HCT116 (cell line): ENCODE measurements around the gene CDH23. TPM values are rescaled to one million over a fixed set of nuclear protein-coding genes. Genes with fewer than 3 reads are reported as not detected.

Experiments
- ATAC-seq: fragments of 200-7000 bp; cut with Tn5 transposase; 2 replicates; pipeline ENCODE4 v1.9.1; 2020; ENCODE audit warnings: mild to moderate bottlenecking, moderate library complexity
- BruUV-seq: library from RNA; stranded (reverse); fragments of 400-500 nt; replicated peaks from 2 replicates; lab custom pipeline; 2021; lab: Mats Ljungman, UMichigan
- CTCF ChIA-PET: fragments of 300-600 bp; sonication (Branson Sonifier 250); formaldehyde crosslinking; loops from one replicate; lab custom pipeline; 2021; ENCODE audit warnings: antibody characterized with exemption; lab: Charles Lee
- POLR2A ChIA-PET: fragments of 300-600, 350-600 bp; sonication (Branson Sonifier 250); formaldehyde crosslinking; loops from one replicate; lab custom pipeline; 2021; ENCODE audit warnings: antibody characterized with exemption; lab: Charles Lee
- RAD21 ChIA-PET, 2 experiments: fragments of 300-600 bp; sonication (Branson Sonifier 250); formaldehyde crosslinking; loops; one replicate each; lab custom pipeline; 2023; ENCODE audit warnings: low total read pairs in 2 of 2; ENCODE audit not compliant: uncharacterized antibody in 2 of 2, unreplicated experiment in 2 of 2, low non-redundant PET in 1 of 2; lab: Charles Lee
- DNase-seq: peaks from one replicate; pipeline ENCODE4 v3.0.0-alpha.2; 2010; ENCODE audit warnings: low read depth, low spot score
- H2AFZ ChIP-seq: fragments of 200-600 bp; shearing (Covaris generic), sonication (generic); 2 replicates; pipeline ENCODE4 v1.6.1; 2017; ENCODE audit warnings: low read depth, mixed run types, mixed read lengths, antibody characterized with exemption, low read length; ENCODE audit not compliant: poor library complexity, severe bottlenecking
- H3K27ac ChIP-seq: 2 replicates; pipeline ENCODE4 v1.5.1; 2012; ENCODE audit warnings: low read depth, low read length
- H3K27me3 ChIP-seq: fragments of 200-600 bp; sonication (generic); 2 replicates; pipeline ENCODE4 v1.6.1; 2016; ENCODE audit warnings: mixed run types, low read length, mixed read lengths; ENCODE audit not compliant: insufficient read depth
- H3K36me3 ChIP-seq, 2 experiments: fragments of 200-500 bp in 1 of 2; fragments of 200-600 bp in 1 of 2; sonication (Bioruptor generic) in 1 of 2; sonication (generic) in 1 of 2; 2 replicates each; pipeline versions ENCODE4 v1.5.1 to v1.6.1; 2014 to 2016; ENCODE audit warnings: low read length in 2 of 2, inconsistent platforms in 1 of 2, mixed read lengths in 1 of 2, mixed run types in 1 of 2; ENCODE audit not compliant: insufficient read depth in 2 of 2, control insufficient read depth in 1 of 2
- H3K4me1 ChIP-seq, 2 experiments: fragments of 200-600 bp in 1 of 2; sonication (generic) in 1 of 2; 2 replicates each; pipeline versions ENCODE4 v1.5.1 to v1.6.1; 2012 to 2017; ENCODE audit warnings: low read length in 2 of 2, inconsistent platforms in 1 of 2, mild to moderate bottlenecking in 1 of 2, mixed read lengths in 1 of 2, mixed run types in 1 of 2, moderate library complexity in 1 of 2; ENCODE audit not compliant: insufficient read depth in 2 of 2, control insufficient read depth in 1 of 2
- H3K4me2 ChIP-seq: fragments of 200-600 bp; sonication (generic); 2 replicates; pipeline ENCODE4 v1.6.1; 2017; ENCODE audit warnings: mixed run types, low read length, mixed read lengths
- H3K4me3 ChIP-seq, 2 experiments: fragments of 200-600 bp in 1 of 2; sonication (generic) in 1 of 2; replicated peaks in 1 of 2; 2 replicates each; pipeline ENCODE4 v1.5.1; 2011 to 2016; ENCODE audit warnings: low read length in 2 of 2, control low read depth in 1 of 2, low read depth in 1 of 2, mild to moderate bottlenecking in 1 of 2, mixed read lengths in 1 of 2, mixed run types in 1 of 2
- H3K79me2 ChIP-seq: fragments of 200-600 bp; sonication (generic); 2 replicates; pipeline ENCODE4 v1.6.1; 2017; ENCODE audit warnings: mild to moderate bottlenecking, mixed run types, low read length, moderate library complexity, mixed read lengths; ENCODE audit not compliant: insufficient read depth
- H3K9ac ChIP-seq: fragments of 200-600 bp; sonication (generic); 2 replicates; pipeline ENCODE4 v1.6.1; 2016; ENCODE audit warnings: low read length, mixed read lengths
- H3K9me2 ChIP-seq: fragments of 200-600 bp; sonication (generic), shearing (Covaris generic); 2 replicates; pipeline ENCODE4 v1.6.1; 2017; ENCODE audit warnings: mixed run types, mild to moderate bottlenecking, moderate library complexity; ENCODE audit not compliant: insufficient read depth
- H3K9me3 ChIP-seq, 2 experiments: fragments of 200-500 bp in 1 of 2; fragments of 200-600 bp in 1 of 2; sonication (Bioruptor generic) in 1 of 2; sonication (generic) in 1 of 2; 2 replicates each; pipeline ENCODE4 v1.6.1; 2014 to 2017; ENCODE audit warnings: low read length in 2 of 2, mixed read lengths in 2 of 2, inconsistent platforms in 1 of 2, low read depth in 1 of 2, mild to moderate bottlenecking in 1 of 2, mixed run types in 1 of 2, moderate library complexity in 1 of 2; ENCODE audit not compliant: control insufficient read depth in 1 of 2, insufficient read depth in 1 of 2
- H4K20me1 ChIP-seq: fragments of 200-600 bp; sonication (generic), shearing (Covaris generic); 2 replicates; pipeline ENCODE4 v1.6.1; 2017; ENCODE audit warnings: mixed run types, mild to moderate bottlenecking, moderate library complexity; ENCODE audit not compliant: insufficient read depth
- CEBPB ChIP-seq: IDR thresholded peaks from 2 replicates; pipeline ENCODE4 v1.6.1; 2012; ENCODE audit warnings: low read depth
- ELF1 ChIP-seq: IDR thresholded peaks from 2 replicates; pipeline ENCODE4 v1.6.1; 2012; ENCODE audit warnings: low read depth, borderline replicate concordance
- EZH2phosphoT487 ChIP-seq: fragments of 200-600 bp; IDR thresholded peaks from 2 replicates; pipeline ENCODE4 v1.6.1; 2018; ENCODE audit warnings: antibody characterized with exemption, borderline replicate concordance
- FOSL1 ChIP-seq: IDR thresholded peaks from 2 replicates; pipeline ENCODE4 v1.6.1; 2012; ENCODE audit warnings: low read depth
- POLR2A ChIP-seq: IDR thresholded peaks from 2 replicates; pipeline ENCODE4 v1.7.0; 2011; ENCODE audit warnings: borderline replicate concordance; ENCODE audit not compliant: insufficient read depth, insufficient read length; ENCODE audit errors: extremely low read depth
- POLR2AphosphoS5 ChIP-seq: IDR thresholded peaks from 2 replicates; pipeline ENCODE4 v1.6.1; 2011; ENCODE audit warnings: mild to moderate bottlenecking, low read depth, low read length, moderate library complexity
- REST ChIP-seq: IDR thresholded peaks from 2 replicates; pipeline ENCODE4 v1.6.1; 2012; ENCODE audit warnings: low read depth
- SP1 ChIP-seq: IDR thresholded peaks from 2 replicates; pipeline ENCODE4 v1.6.1; 2012; ENCODE audit warnings: low read depth
- SRF ChIP-seq: IDR thresholded peaks from 2 replicates; pipeline ENCODE4 v1.6.1; 2012; ENCODE audit warnings: low read depth
- TCF7L2 ChIP-seq: IDR thresholded peaks from 2 replicates; pipeline ENCODE4 v1.7.0; 2011; ENCODE audit warnings: borderline replicate concordance, inconsistent platforms; ENCODE audit not compliant: insufficient read depth, insufficient read length; ENCODE audit errors: extremely low read depth
- ZBTB33 ChIP-seq: IDR thresholded peaks from 2 replicates; pipeline ENCODE4 v1.6.1; 2011; ENCODE audit warnings: mild to moderate bottlenecking, low read length, moderate library complexity; ENCODE audit not compliant: insufficient replicate concordance; ENCODE audit errors: extremely low read depth
- ZFX ChIP-seq: fragments of 450-650 bp; IDR thresholded peaks from 2 replicates; pipeline ENCODE4 v1.6.1; 2017
- ZNF274 ChIP-seq: fragments of 200-500 bp; sonication (Bioruptor generic); IDR thresholded peaks from 2 replicates; pipeline ENCODE4 v1.6.1; 2014; ENCODE audit warnings: mild to moderate bottlenecking, low read depth, low read length, inconsistent platforms
- intact Hi-C: fragments of 100-400 bp; cut with micrococcal nuclease; formaldehyde crosslinking; loops from 2 replicates; pipeline ENCODE4 v1.10.0; 2022
- total RNA-seq: library from RNA; stranded (reverse); gene quantifications from one replicate; pipeline ENCODE4 v1.2.1, GENCODE V29; 2021; ENCODE audit not compliant: unreplicated experiment
- TF ChIP-seq, protein P1 (sequence below): IDR thresholded peaks from 2 replicates; pipeline ENCODE4 v1.6.1; 2012

Gene CDH23
- total RNA-seq, 1 experiment from 2014 or later, result not detected

DNA sequence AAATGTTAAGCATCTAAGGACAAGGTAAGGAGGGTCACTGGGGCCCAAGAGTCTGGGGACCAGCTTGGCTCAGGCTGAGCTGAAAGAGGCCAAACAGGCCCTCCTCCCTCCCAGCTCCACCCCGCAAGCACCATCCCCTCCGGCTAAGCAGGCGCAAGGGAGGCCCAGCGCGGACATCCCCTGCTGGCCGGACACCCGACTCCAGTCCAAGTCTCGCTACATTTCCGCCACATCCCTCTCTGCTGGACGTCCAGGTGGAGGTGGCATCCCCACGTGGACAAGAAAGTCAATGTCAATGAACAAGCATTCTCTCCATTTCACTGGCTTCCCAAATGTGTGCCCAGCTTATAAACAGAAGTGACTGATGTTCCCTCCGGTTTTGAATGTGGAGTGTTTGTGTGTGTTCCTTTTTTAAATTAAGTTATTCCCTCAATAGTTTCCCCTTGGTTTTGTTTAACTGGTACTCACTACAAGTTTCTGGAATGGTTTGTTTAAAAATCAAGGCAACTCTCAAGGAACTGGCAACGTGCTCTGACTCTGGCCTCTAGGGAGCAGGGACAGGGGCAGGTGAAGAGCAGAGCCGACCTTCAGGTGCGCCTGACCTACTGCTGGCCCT is 418.9 kb downstream of the CDH23 start:
- H3K4me2 ChIP-seq, result no peak overlapping the region
- CTCF ChIA-PET, result interaction anchor here (1.7 to 1.8 kb wide), 2 partner anchors 81 to 119 kb away, joined by 4 to 5 read pairs; no protein-coding TSS in a partner anchor
- no peak for ATAC-seq
- no peaks in the 10 kb centered on the region for H4K20me1 ChIP-seq
- no peaks in the 10 kb centered on the region for H3K9me3 ChIP-seq
- H3K79me2 ChIP-seq, result no peaks in the 10 kb centered on the region
- H3K4me1 ChIP-seq, result peaks cover 0 to 13% of the 10 kb centered on the region in 2 experiments; a peak in 2 of 4 replicates
- no peak overlapping the region for H2AFZ ChIP-seq
- peaks cover 15 to 37% of the 10 kb centered on the region in 2 experiments for H3K36me3 ChIP-seq
- no peaks in the 10 kb centered on the region for H3K9me2 ChIP-seq
- no peak overlapping the region for H3K9ac ChIP-seq
- H3K4me3 ChIP-seq, result no peak overlapping the region
- no peak for TF ChIP-seq EZH2phosphoT487
- TF ChIP-seq SRF, result no peak
- no peak for TF ChIP-seq ZFX
- TF ChIP-seq ZNF274, result no peak
- TF ChIP-seq SP1, result no peak
- no peak for DNase-seq
- no peak overlapping the region for H3K27ac ChIP-seq
- POLR2A ChIA-PET, result no interaction called here
- H3K27me3 ChIP-seq, result no peaks in the 10 kb centered on the region
- no TSS peak for BruUV-seq
- intact Hi-C loops, result no loop called here
- RAD21 ChIA-PET, result no interaction called here

DNA sequence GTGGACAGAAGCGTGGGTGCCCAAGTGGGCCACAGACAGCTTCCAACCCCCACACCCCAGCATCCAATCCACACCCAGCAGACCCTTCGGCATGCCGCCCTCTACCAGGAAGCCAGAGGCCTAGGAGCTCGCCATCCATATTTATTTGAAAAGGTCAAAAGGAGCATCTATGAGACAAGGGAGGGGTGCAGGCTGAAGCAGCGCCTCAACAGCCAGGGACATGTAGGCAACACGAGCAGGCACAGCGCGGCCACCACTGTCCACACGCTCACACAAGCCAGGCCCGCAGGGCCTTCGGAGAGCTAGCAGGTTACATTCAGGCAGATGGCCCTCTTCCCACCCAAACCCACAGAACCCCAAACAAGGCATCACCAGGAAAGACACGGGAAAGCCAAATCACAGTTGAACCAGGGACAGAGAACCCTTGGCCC is 419.7 kb downstream of the CDH23 start:
- Histone ChIP-seq H3K4me3 (no peak overlapping the region), H3K9me2 (no peaks in the 10 kb centered on the region), H4K20me1 (no peaks in the 10 kb centered on the region), H3K27me3 (no peaks in the 10 kb centered on the region), H3K4me2 (no peak overlapping the region), H3K79me2 (no peaks in the 10 kb centered on the region), H3K27ac (no peak overlapping the region), H3K9ac (no peak overlapping the region), H3K4me1 (peaks cover 0 to 13% of the 10 kb centered on the region in 2 experiments; a peak in 2 of 4 replicates), H3K36me3 (peaks cover 23 to 44% of the 10 kb centered on the region in 2 experiments), H3K9me3 (no peaks in the 10 kb centered on the region), H2AFZ (no peak overlapping the region)
- CTCF ChIA-PET, result interaction anchor here (1.0 kb wide), 1 partner anchor 80 kb away, joined by 3 read pairs; no protein-coding TSS in a partner anchor
- RAD21 ChIA-PET, result no interaction called here
- ATAC-seq, result no peak
- POLR2A ChIA-PET, result no interaction called here
- BruUV-seq, result no TSS peak
- no peak for DNase-seq
- intact Hi-C loops, result no loop called here
- TF ChIP-seq, protein P1, sequence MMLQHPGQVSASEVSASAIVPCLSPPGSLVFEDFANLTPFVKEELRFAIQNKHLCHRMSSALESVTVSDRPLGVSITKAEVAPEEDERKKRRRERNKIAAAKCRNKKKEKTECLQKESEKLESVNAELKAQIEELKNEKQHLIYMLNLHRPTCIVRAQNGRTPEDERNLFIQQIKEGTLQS, result no peak
- TF ChIP-seq ZBTB33, result no peak
- no peak for TF ChIP-seq SRF
- TF ChIP-seq TCF7L2, result no peak
- TF ChIP-seq ELF1, result no peak
- no peak for TF ChIP-seq FOSL1
- TF ChIP-seq REST, result no peak
- TF ChIP-seq ZFX, result no peak
- TF ChIP-seq POLR2A, result no peak
- TF ChIP-seq CEBPB, result no peak
- no peak for TF ChIP-seq EZH2phosphoT487
- no peak for TF ChIP-seq POLR2AphosphoS5
- TF ChIP-seq ZNF274, result no peak
